Lower lobe of right lung (tissue), 2 donors: ENCODE results near the gene SNED1. TPM values are rescaled to one million over a fixed set of nuclear protein-coding genes. Genes with fewer than 3 reads are reported as not detected.
A peak's percentile ranks its signal among the peaks of the same experiment; 100 is the strongest.

Experiments used
- ATAC-seq, 2 donors: fragments of 200-7000 bp; cut with Tn5 transposase; one replicate each; pipeline ENCODE4 v1.9.1; 2020 to 2022; ENCODE audit warnings: mild to moderate bottlenecking in 2 of 2, moderate library complexity in 2 of 2
- DNase-seq: peaks from one replicate; pipeline ENCODE4 v3.0.0-alpha.2; 2020
- H3K27ac ChIP-seq: fragments of 200-600 bp; one replicate; pipeline ENCODE4 v1.8.0; 2022
- H3K27me3 ChIP-seq: fragments of 200-600 bp; one replicate; pipeline ENCODE4 v1.8.0; 2022; ENCODE audit warnings: low read depth
- H3K36me3 ChIP-seq: fragments of 200-600 bp; one replicate; pipeline ENCODE4 v1.8.0; 2022; ENCODE audit warnings: mild to moderate bottlenecking
- H3K4me1 ChIP-seq: fragments of 200-600 bp; one replicate; pipeline ENCODE4 v1.8.0; 2022
- H3K4me3 ChIP-seq: fragments of 200-600 bp; one replicate; pipeline ENCODE4 v1.8.0; 2022; ENCODE audit warnings: mild to moderate bottlenecking
- H3K9me3 ChIP-seq: fragments of 200-600 bp; one replicate; pipeline ENCODE4 v1.8.0; 2022
- CTCF ChIP-seq: fragments of 200-600 bp; IDR thresholded peaks from one replicate; pipeline ENCODE4 v1.8.0; 2022; ENCODE audit warnings: antibody characterized with exemption, mild to moderate bottlenecking
- intact Hi-C: fragments of 100-400 bp; cut with DNase I; formaldehyde crosslinking; loops from one replicate; pipeline ENCODE4 v1.11.0; 2022
- total RNA-seq: library from RNA; stranded (reverse); fragmentation: NEBNext Ultra II Directional; extraction: Animal tissue kit (Norgen Biotek cat#: 25700); gene quantifications from one replicate; pipeline ENCODE4 v1.2.1, GENCODE V29; 2021
- donor health status: DM: no; HTN: yes; CAD: no; lungs with severe emphysema.

Gene SNED1
- total RNA-seq, 1 donor from 2014 or later = 36.2 TPM

DNA sequence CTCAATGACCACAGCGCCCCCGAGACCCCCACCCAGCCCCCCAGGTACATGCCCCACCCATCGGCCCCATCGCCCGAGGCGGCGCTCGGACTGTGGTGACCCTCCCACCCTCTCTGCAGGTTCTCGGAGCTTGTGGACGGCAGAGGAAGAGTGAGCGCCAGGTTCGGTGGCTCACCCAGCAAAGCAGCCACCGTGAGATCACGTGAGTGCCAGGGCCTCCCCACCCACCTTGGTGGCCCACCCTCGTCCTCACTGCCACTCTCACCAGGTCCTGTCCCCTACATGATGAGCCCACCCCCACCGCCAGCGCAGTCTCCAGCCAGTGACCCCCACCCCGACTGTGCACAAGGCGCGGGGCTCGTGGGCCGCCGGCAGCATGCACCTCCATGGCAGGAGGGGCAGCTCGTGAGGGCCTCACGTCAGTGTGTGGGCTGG lies 73.3 kb downstream of the SNED1 start:
- H3K4me3 ChIP-seq = no peak overlapping the region
- ATAC-seq = no peak

DNA sequence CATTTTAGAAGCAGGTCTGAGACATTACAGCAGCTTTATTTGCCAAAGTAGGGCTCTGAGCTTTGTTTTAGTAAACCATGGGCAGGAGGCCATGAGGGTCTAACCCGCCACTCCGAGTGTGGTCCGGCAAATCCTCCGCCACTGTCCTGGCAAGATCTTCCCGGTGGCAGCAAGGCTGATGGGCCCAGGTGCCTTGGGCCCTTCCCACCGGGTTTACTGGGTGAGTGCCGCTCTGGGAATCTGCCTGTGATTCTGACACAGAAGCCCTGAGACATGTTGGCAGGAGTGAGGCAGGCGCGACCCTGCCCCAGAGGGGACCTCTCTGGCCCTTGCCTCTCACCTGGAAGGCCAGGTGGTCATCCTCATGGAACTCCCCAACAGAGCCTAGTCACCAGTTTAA lies 73.7 kb downstream of the SNED1 start:
- H3K4me1 ChIP-seq = no peaks in the 10 kb centered on the region
- no peak for DNase-seq
- intact Hi-C loops = no loop called here
- H3K27me3 ChIP-seq = no peaks in the 10 kb centered on the region
- no peak for TF ChIP-seq CTCF
- H3K27ac ChIP-seq = no peak overlapping the region
- peaks cover 83% of the 10 kb centered on the region for H3K36me3 ChIP-seq
- no peak for ATAC-seq
- no peaks in the 10 kb centered on the region for H3K9me3 ChIP-seq
- H3K4me3 ChIP-seq = no peak overlapping the region

More for the DNA sequence above, 73.3 kb downstream of the SNED1 start:
- H3K27ac ChIP-seq = no peak overlapping the region
- no peak for DNase-seq
- no peaks in the 10 kb centered on the region for H3K27me3 ChIP-seq
- H3K9me3 ChIP-seq = no peaks in the 10 kb centered on the region
- peaks cover 88% of the 10 kb centered on the region for H3K36me3 ChIP-seq
- no peak for TF ChIP-seq CTCF
- intact Hi-C loops = no loop called here
- H3K4me1 ChIP-seq = no peaks in the 10 kb centered on the region

DNA sequence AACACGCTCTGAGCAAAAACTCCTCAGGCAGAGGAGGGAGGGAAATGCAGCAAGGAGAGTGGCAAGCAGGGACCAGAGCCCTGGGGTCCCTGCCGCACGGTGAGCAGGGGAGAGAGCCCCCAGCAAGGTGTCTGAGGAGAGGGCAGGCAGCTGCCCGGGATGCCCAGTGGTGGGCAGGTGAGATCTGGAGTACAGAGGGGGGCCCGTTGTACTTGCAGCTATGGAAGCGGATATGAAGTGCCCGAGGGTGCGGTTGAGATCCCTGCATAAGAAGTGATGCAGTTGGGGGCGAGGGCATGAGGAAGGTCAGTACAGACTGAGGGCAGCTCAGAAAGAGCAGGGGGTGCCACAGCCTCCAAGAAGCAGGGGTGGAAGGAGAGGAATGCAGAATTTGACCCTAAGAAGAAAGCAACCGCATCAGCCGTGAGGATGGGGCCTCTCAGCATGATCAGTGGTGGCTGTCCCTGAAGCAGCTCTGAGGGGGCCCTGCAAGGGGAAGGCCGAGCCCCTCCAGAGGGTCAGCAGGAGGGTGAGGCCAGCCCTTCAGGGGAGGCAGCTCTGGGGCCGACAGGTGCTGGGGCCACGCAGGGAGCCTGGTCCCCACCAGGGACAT lies 74.2 kb downstream of the SNED1 start:
- intact Hi-C loops = no loop called here
- peaks cover 78% of the 10 kb centered on the region for H3K36me3 ChIP-seq
- no peak for TF ChIP-seq CTCF
- no peaks in the 10 kb centered on the region for H3K9me3 ChIP-seq
- H3K27ac ChIP-seq = no peak overlapping the region
- ATAC-seq (no peak), DNase-seq (no peak)
- H3K27me3 ChIP-seq = no peaks in the 10 kb centered on the region
- no peak overlapping the region for H3K4me3 ChIP-seq
- H3K4me1 ChIP-seq = no peaks in the 10 kb centered on the region

DNA sequence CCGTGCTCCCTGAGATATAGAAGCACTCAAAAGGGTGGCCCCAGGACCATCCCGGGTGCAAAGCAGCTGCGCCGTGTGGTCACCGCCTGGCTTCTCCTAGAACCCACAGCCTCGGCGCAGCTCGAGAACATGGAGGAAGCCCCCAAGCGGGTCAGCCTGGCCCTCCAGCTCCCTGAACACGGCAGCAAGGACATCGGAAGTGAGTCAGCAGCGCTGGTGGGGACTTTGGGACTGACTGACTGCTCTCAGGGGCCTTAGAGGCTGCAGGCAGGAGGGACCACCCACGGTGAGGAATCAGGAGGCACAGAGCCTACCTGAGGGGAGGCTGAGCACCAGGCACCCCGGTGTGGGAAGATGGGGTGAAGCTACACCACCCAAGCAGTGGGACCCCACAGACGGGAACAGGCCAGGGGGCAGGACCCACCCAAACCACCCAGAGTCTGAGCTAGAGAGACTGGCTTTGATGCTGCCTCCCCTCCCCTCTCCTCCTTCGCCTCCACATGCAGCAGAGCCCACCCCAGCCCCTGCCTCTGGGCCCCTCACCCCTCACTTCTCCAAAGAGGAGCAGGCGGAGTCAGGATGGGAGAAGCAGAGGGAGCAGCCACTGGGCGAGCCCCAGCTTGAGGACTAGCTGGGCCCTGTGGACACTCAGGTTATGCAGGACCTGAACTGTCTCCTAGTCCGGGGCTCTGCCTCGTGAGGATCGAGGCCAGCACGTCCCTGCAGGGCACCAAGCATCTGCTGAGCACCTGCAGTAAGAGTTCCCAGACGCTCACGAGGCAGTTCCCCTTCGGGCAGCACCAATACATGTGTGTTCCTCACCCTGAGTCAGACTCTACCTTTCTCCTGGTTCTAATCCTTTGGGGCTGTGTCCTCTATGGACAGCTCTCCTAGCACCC lies 75.0 kb downstream of the SNED1 start:
- Histone ChIP-seq H3K36me3 (peaks cover 71% of the 10 kb centered on the region), H3K9me3 (no peaks in the 10 kb centered on the region), H3K4me1 (no peaks in the 10 kb centered on the region), H3K27me3 (no peaks in the 10 kb centered on the region), H3K4me3 (no peak overlapping the region), H3K27ac (no peak overlapping the region)
- intact Hi-C loops = no loop called here
- ATAC-seq (no peak), DNase-seq (no peak)
- no peak for TF ChIP-seq CTCF

- Histone ChIP-seq H3K4me1 (no peaks in the 10 kb centered on the region), H3K4me3 (no peak overlapping the region), H3K36me3 (peaks cover 62% of the 10 kb centered on the region), H3K27me3 (no peaks in the 10 kb centered on the region), H3K9me3 (no peaks in the 10 kb centered on the region), H3K27ac (no peak overlapping the region)
- DNase-seq (no peak), ATAC-seq (peak; percentile 9 to 25)
- no peak for TF ChIP-seq CTCF
- intact Hi-C loops = no loop called here
Observed at GRCh38 chr2:241074065-241074818, 75.8 kb downstream of the SNED1 start.
